Large intestine (tissue), 3 donors: ENCODE results near the gene DYTN. TPM values are rescaled to one million over a fixed set of nuclear protein-coding genes. Genes with fewer than 3 reads are reported as not detected.

ENCODE experiments used
- DNase-seq, 2 donors: peaks; one replicate each; pipeline versions ENCODE4 v3.0.0 to v3.0.0-alpha.2; 2013
- H3K27ac ChIP-seq: one replicate; pipeline ENCODE4 v1.5.1; 2013; ENCODE audit warnings: low read length
- H3K27me3 ChIP-seq: 2 replicates; pipeline ENCODE4 v1.6.1; 2013; ENCODE audit warnings: low read length; ENCODE audit not compliant: control insufficient read depth, insufficient read depth
- H3K36me3 ChIP-seq: 2 replicates; pipeline ENCODE4 v1.6.1; 2013; ENCODE audit warnings: low read length; ENCODE audit not compliant: control insufficient read depth, insufficient read depth
- H3K4me1 ChIP-seq: one replicate; pipeline ENCODE4 v1.6.1; 2013; ENCODE audit warnings: low read length; ENCODE audit not compliant: control insufficient read depth, insufficient read depth
- H3K4me3 ChIP-seq: one replicate; pipeline ENCODE4 v1.5.1; 2013; ENCODE audit warnings: low read length
- H3K9me3 ChIP-seq: one replicate; pipeline ENCODE4 v1.6.1; 2013; ENCODE audit warnings: mild to moderate bottlenecking, low read depth, low read length, moderate library complexity; ENCODE audit not compliant: control insufficient read depth
- WGBS: methylation state at CpG from one replicate; pipeline ENCODE4 v1.1.5; 2013; ENCODE audit warnings: low lambda C conversion rate; ENCODE audit not compliant: insufficient coverage; 5-methylcytosine and 5-hydroxymethylcytosine counted together
- polyA plus RNA-seq: library from polyadenylated mRNA; unstranded; fragments of 120-200 nt; gene quantifications from one replicate; pipeline ENCODE4 v1.2.1, GENCODE V29; 2013

Gene DYTN
- polyA plus RNA-seq, 1 donor: not detected

DNA sequence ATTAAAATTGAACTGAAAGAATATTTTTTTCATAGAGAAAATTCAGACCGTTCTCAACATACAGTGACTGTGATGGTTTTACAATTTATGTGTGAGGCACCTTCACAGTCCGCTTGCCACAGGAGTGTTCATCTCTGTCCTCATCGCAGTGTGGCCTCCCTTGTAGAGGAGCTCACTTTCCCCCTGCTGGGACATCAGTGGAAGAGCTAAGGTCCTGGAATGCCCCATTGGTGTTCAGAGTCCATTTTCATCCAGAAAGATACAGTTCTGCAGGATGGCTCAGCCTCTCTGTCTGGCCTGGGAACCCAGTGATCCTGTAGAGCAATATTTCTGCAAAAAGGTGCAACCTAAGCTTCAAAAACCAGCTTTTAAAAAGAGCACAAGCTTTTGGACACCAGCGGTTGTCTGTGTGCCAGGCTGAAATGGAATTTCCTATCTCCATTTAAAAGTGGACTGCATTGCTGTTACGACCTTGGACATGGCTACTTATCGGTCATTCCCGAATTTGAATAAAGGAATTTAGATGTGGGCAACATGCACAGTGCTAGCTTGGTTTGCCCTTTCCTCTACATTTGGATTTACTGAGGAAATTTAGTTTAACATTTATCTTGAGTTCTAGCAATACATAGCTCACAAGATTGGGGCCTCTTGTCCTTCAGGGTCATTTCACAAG, 102.6 kb downstream of the DYTN start:
- H3K9me3 ChIP-seq: no peaks in the 10 kb centered on the region
- H3K4me3 ChIP-seq: no peak overlapping the region
- no peak for DNase-seq
- H3K27ac ChIP-seq: no peak overlapping the region
- no peaks in the 10 kb centered on the region for H3K27me3 ChIP-seq
- H3K4me1 ChIP-seq: no peaks in the 10 kb centered on the region
- no peaks in the 10 kb centered on the region for H3K36me3 ChIP-seq
- WGBS: 50% methylated on average over 2 of the region's 7 CpGs

DNA sequence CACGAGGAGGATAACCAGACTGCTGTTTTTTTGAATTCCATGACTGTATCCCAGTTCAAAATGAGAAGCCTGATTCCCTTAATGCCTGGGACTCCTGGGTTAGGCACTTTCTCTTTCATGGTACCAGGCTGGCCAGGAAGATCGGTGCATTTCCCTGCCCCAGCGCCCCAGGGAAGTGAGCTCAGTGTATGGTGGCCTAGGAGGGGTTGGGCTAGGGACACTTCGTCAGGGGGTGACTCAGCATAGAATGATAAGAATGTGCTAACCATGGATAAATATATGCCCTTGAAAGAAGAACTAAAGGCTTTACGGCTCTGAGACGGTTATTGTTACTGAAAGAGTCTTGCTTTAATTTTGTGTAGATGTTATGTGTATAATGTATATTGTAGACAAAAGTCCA, 103.4 kb downstream of the DYTN start:
- no peak overlapping the region for H3K4me3 ChIP-seq
- no peaks in the 10 kb centered on the region for H3K9me3 ChIP-seq
- H3K36me3 ChIP-seq: no peaks in the 10 kb centered on the region
- no peaks in the 10 kb centered on the region for H3K4me1 ChIP-seq
- no peaks in the 10 kb centered on the region for H3K27me3 ChIP-seq
- DNase-seq: no peak
- 73% methylated on average over 2 of the region's 6 CpGs for WGBS
- no peak overlapping the region for H3K27ac ChIP-seq

DNA sequence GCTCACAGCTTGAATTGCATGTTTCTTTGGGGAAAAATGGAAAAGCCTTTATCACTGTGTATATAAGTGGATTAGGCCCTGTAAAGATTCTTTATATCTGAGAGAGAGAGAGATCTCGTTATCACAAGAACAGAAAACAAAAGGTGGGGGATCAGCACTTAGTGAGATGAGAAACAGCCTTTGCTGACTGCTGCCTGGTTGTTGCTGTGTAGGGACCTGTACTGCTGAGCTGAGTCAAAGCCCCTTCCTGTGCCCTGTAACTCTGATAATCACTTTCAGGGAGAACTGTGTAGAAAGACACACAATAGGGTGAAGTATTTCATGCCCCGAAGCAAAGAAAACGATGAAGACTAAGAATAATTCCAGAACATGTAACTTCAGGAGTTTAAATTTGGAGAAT, 106.5 kb downstream of the DYTN start:
- Histone ChIP-seq H3K9me3 (no peaks in the 10 kb centered on the region), H3K27me3 (no peaks in the 10 kb centered on the region), H3K27ac (no peak overlapping the region), H3K4me1 (no peaks in the 10 kb centered on the region), H3K36me3 (no peaks in the 10 kb centered on the region), H3K4me3 (no peak overlapping the region)
- DNase-seq: no peak
- WGBS: 40% methylated on average over 1 of the region's 3 CpGs

DNA sequence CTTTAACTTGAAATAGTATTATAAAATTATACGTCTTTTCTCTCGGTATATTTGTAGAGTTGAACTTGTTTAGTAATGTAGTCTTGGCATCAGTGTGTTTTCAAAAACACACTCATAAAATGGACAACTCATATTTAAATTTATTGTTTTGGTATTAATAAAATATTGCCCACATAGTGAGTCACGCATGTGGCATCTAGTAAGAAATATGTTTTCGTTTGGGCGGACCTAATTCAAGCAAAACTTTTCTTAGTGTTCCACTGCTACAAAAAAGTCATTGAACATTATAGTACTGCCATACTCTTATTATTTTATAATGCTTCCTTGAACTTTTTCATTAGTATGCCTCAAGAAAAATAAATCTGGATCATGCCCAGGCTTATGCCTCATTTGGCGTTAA, 107.0 kb downstream of the DYTN start:
- Histone ChIP-seq H3K27me3 (no peaks in the 10 kb centered on the region), H3K4me3 (no peak overlapping the region), H3K4me1 (no peaks in the 10 kb centered on the region), H3K9me3 (no peaks in the 10 kb centered on the region), H3K27ac (no peak overlapping the region), H3K36me3 (no peaks in the 10 kb centered on the region)
- no peak for DNase-seq
- 100% methylated on average over 1 of the region's 6 CpGs for WGBS

DNA sequence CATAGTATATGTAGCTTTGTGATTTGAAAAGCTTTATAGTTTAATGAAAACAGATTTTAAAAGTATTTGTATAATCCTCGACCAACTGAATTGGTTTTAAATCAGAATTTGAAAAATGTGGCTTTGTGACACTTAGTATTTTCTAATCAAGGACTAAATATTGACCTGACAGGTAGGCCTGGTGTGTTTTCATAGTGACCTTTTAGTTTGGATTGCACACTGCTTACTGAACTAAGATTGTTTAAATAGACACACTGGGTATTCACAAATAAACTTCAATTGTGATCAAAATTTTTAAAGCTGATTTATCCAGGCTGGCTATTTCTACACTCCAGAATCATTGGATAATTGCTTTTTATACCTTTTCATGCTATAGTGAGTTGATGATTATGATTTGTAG, 107.7 kb downstream of the DYTN start:
- Histone ChIP-seq H3K27ac (no peak overlapping the region), H3K9me3 (no peaks in the 10 kb centered on the region), H3K27me3 (no peaks in the 10 kb centered on the region), H3K4me1 (no peaks in the 10 kb centered on the region), H3K36me3 (no peaks in the 10 kb centered on the region), H3K4me3 (no peak overlapping the region)
- WGBS: 40% methylated on average over 1 of the region's 1 CpG
- no peak for DNase-seq

DNA sequence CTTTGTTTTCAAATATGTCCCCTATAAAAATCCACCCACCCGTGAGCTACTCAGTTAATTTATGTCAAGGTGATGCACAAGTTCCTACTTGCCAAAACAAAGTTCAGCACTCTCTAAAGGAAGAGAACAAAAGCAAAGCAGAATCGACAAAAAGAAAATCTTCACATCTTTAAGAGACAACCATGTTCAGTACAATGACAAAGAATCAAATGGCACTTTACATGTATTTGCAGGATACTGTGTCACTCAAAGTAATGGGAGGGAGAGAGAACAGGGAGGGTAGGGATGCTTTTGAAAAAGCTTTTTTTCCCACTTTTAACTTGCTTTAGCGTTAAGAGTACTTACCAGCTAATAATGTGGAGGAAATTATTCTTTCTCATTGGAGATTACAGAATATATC, 115.0 kb downstream of the DYTN start:
- Histone ChIP-seq H3K27me3 (no peaks in the 10 kb centered on the region), H3K36me3 (no peaks in the 10 kb centered on the region), H3K4me3 (no peak overlapping the region), H3K9me3 (no peaks in the 10 kb centered on the region), H3K27ac (no peak overlapping the region), H3K4me1 (no peaks in the 10 kb centered on the region)
- 83% methylated on average over 1 of the region's 3 CpGs for WGBS
- DNase-seq: no peak

Other genes with a start within 250 kb of the DYTN start
- not detected for gene FAM237A, start 75.9 kb downstream of the DYTN start, polyA plus RNA-seq
- 0.69 TPM for gene MDH1B, start 46.9 kb upstream of the DYTN start, polyA plus RNA-seq
- 33.9 TPM for gene FASTKD2, start 47.2 kb upstream of the DYTN start, polyA plus RNA-seq
- 0.31 TPM for gene CPO, start 221.1 kb upstream of the DYTN start, polyA plus RNA-seq